Inflammatory macrophage (primary cell): ENCODE measurements around the gene HHAT.
"Not testable (repeated sequence)": the region's sequence is repeated elsewhere in the genome, so short reads cannot be mapped to it uniquely, and the experiment has no call there.

Source experiments
- DNase-seq, 2 donors: peaks; one replicate each; pipeline ENCODE4 v3.0.0-alpha.2; 2020 to 2022

HHAT gene

DNA sequence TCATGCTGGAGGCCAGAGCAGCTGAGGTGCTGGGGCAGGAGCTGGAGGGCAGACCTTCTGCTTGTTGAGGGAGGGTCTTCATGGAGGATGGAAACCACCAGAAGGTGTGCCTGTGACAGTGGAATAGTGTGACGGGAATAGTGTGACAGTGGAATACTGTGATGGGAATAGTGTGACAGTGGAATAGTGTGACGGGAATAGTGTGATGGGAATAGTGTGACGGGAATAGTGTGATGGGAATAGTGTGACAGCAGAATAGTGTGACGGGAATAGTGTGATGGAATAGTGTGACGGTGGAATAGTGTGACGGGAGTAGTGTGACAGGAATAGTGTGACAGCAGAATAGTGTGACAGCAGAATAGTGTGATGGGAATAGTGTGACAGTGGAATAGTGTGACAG lies 325.1 kb downstream of the HHAT start:
- DNase-seq: peak in 1 of 2 donors; percentile 5

- DNase-seq: no peak
These were observed 325.7 kb downstream of the HHAT start for GRCh38 chr1:210654176-210654981.

- no peak for DNase-seq
These were observed 326.8 kb downstream of the HHAT start for GRCh38 chr1:210655511-210655910.

- DNase-seq: no peak
These were observed 329.1 kb downstream of the HHAT start for GRCh38 chr1:210657806-210658205.

GRCh38 chr1:210661520-210661919 lies 332.8 kb downstream of the HHAT start:
- DNase-seq: not testable (repeated sequence)

- DNase-seq: no peak
These were observed 333.8 kb downstream of the HHAT start for GRCh38 chr1:210662291-210663050.

DNA sequence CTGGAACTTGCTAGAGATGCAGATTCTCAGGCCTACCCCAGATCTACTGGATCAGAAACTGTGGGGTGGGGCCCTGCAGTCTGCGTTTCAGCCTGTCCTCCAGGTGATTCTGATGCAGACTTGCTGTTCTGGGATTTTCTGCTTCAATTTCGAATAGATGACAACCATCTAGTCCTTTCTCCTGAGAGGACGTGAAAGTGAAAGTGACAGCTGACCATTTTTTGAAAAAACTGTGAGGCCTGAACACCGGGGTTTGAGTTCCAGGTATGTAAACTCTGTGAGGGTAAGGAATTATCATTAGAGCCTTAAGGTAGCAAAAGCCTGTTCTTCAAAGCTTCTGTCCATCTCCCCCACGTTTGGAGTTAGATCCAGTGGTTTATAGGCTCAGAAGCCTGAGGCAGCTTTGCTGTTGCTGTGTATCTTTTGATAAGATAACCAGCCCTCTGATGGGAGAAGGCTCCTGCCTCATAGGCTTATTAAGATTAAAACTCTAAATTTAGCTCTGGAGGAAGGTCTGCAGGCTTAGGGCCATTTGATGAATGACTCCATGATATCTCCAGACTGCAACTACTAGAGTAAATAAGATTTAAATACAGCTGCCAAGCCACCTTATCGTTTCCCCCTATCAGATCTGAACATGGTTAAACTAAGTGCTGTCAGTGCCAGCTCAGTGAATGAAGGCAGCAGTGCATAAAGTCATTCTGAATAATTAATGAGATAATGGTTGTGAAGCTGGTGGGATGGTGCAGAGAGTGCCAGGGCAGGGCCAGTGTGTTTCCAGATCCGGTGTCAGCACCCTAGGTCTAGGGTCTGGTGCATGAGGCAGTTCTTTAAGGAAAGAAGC lies 335.2 kb downstream of the HHAT start:
- no peak for DNase-seq

GRCh38 chr1:210669951-210670350 lies 341.2 kb downstream of the HHAT start:
- DNase-seq: no peak

- no peak for DNase-seq
These were observed 345.4 kb downstream of the HHAT start for GRCh38 chr1:210674151-210674550.

GRCh38 chr1:210676539-210676938 lies 347.8 kb downstream of the HHAT start:
- DNase-seq: no peak

- DNase-seq: no peak
These were observed 348.8 kb downstream of the HHAT start for GRCh38 chr1:210677533-210677932.

DNA sequence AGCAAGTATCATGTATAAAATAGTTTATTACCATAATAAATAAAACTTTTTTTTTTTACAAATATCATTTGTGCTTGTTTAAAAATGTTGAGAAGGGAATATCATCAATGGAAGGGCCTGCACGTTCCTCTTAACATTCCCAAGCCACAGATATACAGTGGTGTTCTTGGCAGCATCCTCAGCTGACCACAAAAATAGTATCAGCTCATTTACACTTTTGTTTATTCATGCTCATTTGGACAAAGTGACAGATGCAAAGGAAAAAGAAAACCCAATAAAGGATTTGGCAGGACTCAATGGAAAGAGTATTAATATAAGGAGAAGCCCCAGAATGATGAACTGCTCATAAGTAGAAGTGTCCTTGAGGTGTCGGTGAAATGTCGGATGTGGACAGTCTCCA lies 349.6 kb downstream of the HHAT start:
- no peak for DNase-seq

DNA sequence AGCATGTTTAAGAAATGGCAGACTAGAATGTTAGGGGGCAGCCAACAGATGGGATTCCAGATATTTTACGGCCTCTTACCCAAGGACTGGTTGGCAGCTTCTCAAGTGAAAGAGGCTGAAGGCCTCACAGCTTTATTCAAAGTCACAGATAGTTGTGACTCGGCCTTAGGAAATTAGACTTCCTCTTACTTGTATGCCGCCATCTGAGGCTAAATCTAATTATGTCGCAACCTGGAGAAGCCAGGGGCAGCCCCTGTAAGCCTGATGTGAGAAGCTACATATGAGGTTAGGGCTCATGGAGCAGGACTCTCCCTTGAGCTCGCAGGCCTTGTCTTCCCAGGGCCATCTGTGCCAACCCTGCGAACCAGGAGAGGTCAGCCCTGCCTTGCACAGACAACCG lies 352.5 kb downstream of the HHAT start:
- peak; percentile 42 to 44 for DNase-seq

DNA sequence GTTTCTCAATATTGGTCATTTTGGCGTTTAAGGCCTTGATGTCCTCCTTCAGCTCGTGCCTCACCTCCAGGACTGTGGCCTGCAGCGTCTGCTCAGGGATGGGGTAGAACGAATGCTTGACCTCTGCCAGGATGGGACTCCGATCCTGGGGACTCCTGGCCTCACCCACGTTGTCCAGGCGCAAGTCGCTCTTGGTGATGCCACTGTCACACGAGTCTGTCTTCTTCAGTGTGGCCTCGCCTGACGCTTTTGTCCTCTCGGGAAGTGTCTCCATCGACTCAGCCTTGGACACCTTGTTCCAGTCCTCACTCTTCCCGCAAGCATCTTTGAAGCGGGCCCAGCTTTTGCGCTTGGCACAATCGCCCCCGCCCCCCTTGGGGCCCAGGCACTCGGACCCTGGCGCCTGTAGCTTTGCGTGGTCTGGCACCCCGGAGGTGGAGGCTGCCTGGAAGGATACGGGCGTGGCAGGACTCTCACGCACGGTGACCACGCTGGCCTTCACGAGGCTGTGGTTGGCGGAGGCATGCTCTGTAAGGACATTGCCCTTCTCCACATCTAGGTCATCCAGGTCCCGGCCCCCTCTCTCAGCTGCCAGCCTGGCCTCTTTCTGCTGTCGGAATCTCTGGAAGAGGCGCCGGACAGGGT lies 354.8 kb downstream of the HHAT start:
- DNase-seq: no peak

- DNase-seq: no peak
These were observed 356.0 kb downstream of the HHAT start for GRCh38 chr1:210684466-210685294.

- no peak for DNase-seq
These were observed 356.6 kb downstream of the HHAT start for GRCh38 chr1:210685295-210685650.

DNA sequence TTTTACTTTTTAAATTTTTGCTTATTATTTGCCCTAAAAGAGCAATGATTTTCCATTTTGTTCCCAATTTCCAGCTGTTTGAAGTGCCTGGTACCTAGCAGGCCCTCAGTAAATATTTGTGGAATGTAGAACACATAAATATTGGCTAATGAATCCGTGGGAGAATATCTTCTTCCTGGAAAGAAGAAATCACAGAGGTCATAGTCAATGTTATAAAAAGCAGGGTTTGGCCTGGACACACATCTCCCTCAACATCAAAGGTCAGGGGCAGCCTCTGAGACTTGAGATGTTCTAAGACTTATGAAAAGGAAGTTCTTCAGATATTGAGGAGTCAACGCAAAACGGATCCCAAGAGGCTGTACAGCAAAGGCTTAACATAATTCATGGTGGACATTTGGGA lies 358.1 kb downstream of the HHAT start:
- DNase-seq: no peak

DNA sequence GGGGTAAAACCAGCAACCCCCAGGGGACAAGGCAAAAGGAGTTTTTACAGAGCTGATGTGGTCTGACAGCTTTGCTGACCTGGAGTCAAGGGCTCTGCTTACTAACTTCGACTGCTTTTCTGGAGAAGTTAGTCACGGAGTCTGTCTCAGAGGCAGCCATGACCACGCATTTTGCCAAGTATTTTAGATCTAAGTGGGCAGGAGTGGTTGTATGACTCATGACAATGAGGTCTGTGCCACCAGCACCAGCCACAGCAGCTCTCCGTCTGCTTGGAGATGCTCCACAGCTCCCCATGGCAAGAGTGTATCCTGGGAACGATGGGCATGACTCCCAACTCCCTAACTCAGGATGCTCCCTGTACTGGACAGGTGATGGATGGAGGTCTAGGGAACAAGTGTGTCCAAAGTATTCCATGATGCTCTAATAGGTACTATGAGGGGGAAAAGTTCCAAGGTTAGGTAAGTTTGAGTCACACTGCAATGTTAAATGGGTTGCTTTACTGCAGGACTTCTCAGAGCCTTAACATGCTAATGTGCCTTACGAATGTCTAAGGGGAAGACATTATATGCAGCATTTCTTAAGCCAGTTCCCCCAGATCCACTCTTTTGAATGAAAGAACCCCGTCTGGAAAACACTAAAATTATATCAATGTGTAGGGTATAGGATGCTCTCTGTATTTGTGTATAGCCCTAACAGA lies 359.0 kb downstream of the HHAT start:
- DNase-seq: peak in 1 of 2 donors; percentile 5

DNA sequence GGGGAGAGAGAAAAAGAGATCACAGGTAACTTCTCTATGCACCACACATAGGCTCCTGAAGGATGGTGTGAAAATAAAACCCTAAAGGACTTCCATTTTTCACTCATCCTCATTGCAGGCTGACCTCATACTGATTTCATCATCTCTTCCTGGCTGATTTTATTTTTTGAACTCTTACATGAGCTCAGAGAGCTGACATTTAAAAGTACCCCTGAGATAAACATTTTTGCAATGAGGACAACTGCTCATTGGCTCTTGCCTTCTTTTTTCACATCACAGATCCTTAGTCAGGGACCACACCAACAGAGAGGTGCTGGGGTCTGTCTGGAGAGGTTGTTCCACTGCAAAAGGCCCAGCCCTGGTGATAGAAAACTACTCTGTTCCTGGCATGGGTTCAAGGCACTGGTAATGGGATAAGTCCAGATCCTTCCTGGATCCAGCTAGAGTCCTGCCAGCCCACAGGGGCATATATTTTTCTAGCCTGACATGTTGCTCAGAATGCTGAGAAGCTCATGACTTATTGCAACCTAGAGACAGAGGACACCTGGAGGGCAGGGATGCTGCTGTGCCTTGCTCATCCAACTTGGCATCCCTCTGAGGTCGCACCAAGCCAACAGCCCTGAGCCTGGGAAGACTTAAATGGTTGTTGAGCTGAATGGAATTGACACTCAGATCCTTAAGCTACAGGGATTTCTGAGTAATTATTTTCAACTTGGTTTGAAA lies 360.0 kb downstream of the HHAT start:
- DNase-seq: peak in 1 of 2 donors; percentile 9

DNA sequence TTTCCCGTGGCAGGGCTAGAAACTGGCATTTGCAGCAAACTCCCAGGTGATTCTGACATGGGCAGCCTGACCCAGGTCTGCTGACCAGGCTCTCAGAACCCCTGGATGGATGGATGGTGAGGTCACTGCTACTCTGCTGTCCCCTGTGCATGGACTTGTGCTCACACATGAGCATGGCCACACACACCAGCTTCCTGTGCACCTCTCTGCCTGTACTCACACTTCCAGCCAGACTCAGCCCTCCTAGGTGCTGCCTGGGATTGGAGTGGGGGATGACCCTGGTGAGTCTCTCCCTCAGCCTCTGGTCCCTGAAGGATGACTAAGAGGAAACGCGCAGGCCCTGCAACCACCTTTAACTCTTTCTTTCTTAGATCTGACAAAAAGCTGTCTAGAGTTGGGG lies 361.1 kb downstream of the HHAT start:
- no peak for DNase-seq
